NCI-H82 treated with DMSO at 0.1 percent for 48 hours (cell line): ENCODE measurements around the gene MGAT5.
A peak's percentile ranks its signal among the peaks of the same experiment; 100 is the strongest.
"Not testable (repeated sequence)": the region's sequence is repeated elsewhere in the genome, so short reads cannot be mapped to it uniquely, and the experiment has no call there.

Experiments
- DNase-seq: peaks from one replicate; lab custom pipeline; 2025; ENCODE audit not compliant: unreplicated experiment; lab: John Stamatoyannopoulos, UW

MGAT5 gene

GRCh38 chr2:134459706-134460406, 206.0 kb downstream of the MGAT5 start:
- no peak for DNase-seq

- peak; percentile 61 for DNase-seq
These were observed 206.7 kb downstream of the MGAT5 start for GRCh38 chr2:134460583-134460998.

- no peak for DNase-seq
These were observed 207.6 kb downstream of the MGAT5 start for GRCh38 chr2:134461511-134461910.

GRCh38 chr2:134462275-134462674, 208.4 kb downstream of the MGAT5 start:
- no peak for DNase-seq

GRCh38 chr2:134462791-134463698, 209.2 kb downstream of the MGAT5 start:
- DNase-seq, result no peak

- no peak for DNase-seq
These were observed 209.8 kb downstream of the MGAT5 start for GRCh38 chr2:134463699-134464022.

- DNase-seq, result no peak
These were observed 211.6 kb downstream of the MGAT5 start for GRCh38 chr2:134465228-134466105.

- DNase-seq, result peak; percentile 17
These were observed 212.3 kb downstream of the MGAT5 start for GRCh38 chr2:134466141-134466540.

- DNase-seq, result no peak
These were observed 214.3 kb downstream of the MGAT5 start for GRCh38 chr2:134468164-134468563.

- DNase-seq, result no peak
These were observed 214.9 kb downstream of the MGAT5 start for GRCh38 chr2:134468776-134469175.

- DNase-seq, result no peak
These were observed 215.7 kb downstream of the MGAT5 start for GRCh38 chr2:134469516-134470115.

GRCh38 chr2:134470561-134471168, 216.8 kb downstream of the MGAT5 start:
- DNase-seq, result no peak

GRCh38 chr2:134476982-134477381, 223.1 kb downstream of the MGAT5 start:
- not testable (repeated sequence) for DNase-seq

GRCh38 chr2:134479696-134480330, 225.9 kb downstream of the MGAT5 start:
- DNase-seq, result no peak

- no peak for DNase-seq
These were observed 228.4 kb downstream of the MGAT5 start for GRCh38 chr2:134482131-134482723.

GRCh38 chr2:134482766-134483340, 229.0 kb downstream of the MGAT5 start:
- no peak for DNase-seq

- no peak for DNase-seq
These were observed 236.0 kb downstream of the MGAT5 start for GRCh38 chr2:134489732-134490384.

- DNase-seq, result no peak
These were observed 236.7 kb downstream of the MGAT5 start for GRCh38 chr2:134490559-134490958.

GRCh38 chr2:134491022-134491421, 237.2 kb downstream of the MGAT5 start:
- DNase-seq, result no peak
